Measurements from ENCODE around the gene CACNA1C.

GRCh38 chr12:2018391-2018790 lies 34.4 kb upstream of the CACNA1C start:
- no peak for TF ChIP-seq CTCF (conservative IDR thresholded peaks at IDR 0.05)
- TF ChIP-seq EZH2 (IDR thresholded peaks at IDR 0.05; ENCODE audit: low read depth) = no peak

All from PC-9 (cell line).